ENCODE data around the gene CLCN1. TPM values are rescaled to one million over a fixed set of nuclear protein-coding genes. Genes with fewer than 3 reads are reported as not detected.

The CLCN1 gene
- total and polyA plus RNA-seq, 2 of the 4 experiments (the other 2 are of a cell fraction) = not detected

- in situ Hi-C loops (cut with MboI; ENCODE audit: low sequenced_read_pairs) (no loop called here), intact Hi-C loops (cut with micrococcal nuclease) (no loop called here), dilution Hi-C loops (cut with HindIII; ENCODE audit: low sequenced_read_pairs, unreplicated experiment) (no loop called here)
- no CpG with 5 or more reads among the region's 9 CpGs for WGBS, 2 experiments (ENCODE audit: extremely low coverage in 2 of 2, insufficient read length in 1 of 2)
- Histone ChIP-seq H3K4ac (ENCODE audit: low read depth, low read length) (no peak overlapping the region), H4K91ac (ENCODE audit: insufficient read depth, low read depth, low read length) (no peak overlapping the region), H3K36me3 (ENCODE audit: control insufficient read depth, insufficient read depth, low read length) (no peaks in the 10 kb centered on the region), H2BK20ac (ENCODE audit: low read depth, low read length) (no peak overlapping the region), H3K9ac (ENCODE audit: low read depth, low read length) (no peak overlapping the region), H3K23ac (ENCODE audit: low read depth, low read length) (no peak overlapping the region), H2AK5ac (ENCODE audit: low read depth, low read length) (no peak overlapping the region), H2AK9ac (replicated peaks; ENCODE audit: low read depth, low read length, poor library complexity) (no peak overlapping the region), H3K18ac (ENCODE audit: low read depth, low read length) (no peak overlapping the region), H3K79me1 (ENCODE audit: low read depth in 1 of 2, low read length in 2 of 2) (no peaks in the 10 kb centered on the region), H3K9me1 (ENCODE audit: insufficient read depth, low read length) (no peaks in the 10 kb centered on the region; the same call in 1 of the 2 replicates), H3K4me3 (ENCODE audit: insufficient read depth, low read depth, low read length) (no peak overlapping the region), H3K4me1 (ENCODE audit: control insufficient read depth, insufficient read depth, low read length) (no peaks in the 10 kb centered on the region), H3K9me3 (ENCODE audit: control insufficient read depth, insufficient read depth, low read length) (no peaks in the 10 kb centered on the region), H2BK15ac (ENCODE audit: low read depth, low read length) (no peak overlapping the region), H3K4me2 (ENCODE audit: low read depth, low read length) (no peak overlapping the region), H3K27me3 (ENCODE audit: control insufficient read depth, insufficient read depth, low read length) (peaks cover 36% of the 10 kb centered on the region), H4K20me1 (ENCODE audit: insufficient read depth, low read length) (no peaks in the 10 kb centered on the region), H2BK5ac (ENCODE audit: low read depth, low read length, poor library complexity, severe bottlenecking) (no peak overlapping the region), H3K27ac (ENCODE audit: insufficient read depth, low read length) (no peak overlapping the region), H4K5ac (ENCODE audit: low read depth, low read length) (no peak overlapping the region), H3K56ac (ENCODE audit: extremely low read depth, insufficient read depth, low read length) (no peak overlapping the region), H3K14ac (replicated peaks; ENCODE audit: low read depth, low read length) (no peak overlapping the region), H2BK120ac (ENCODE audit: low read depth, low read length) (no peak overlapping the region), H2AFZ (replicated peaks; ENCODE audit: low read length, poor library complexity) (no peak overlapping the region), H4K8ac (ENCODE audit: low read depth in 2 of 2, low read length in 2 of 2) (no peak overlapping the region)
- no peak for ATAC-seq (ENCODE audit: low read depth)
- BruUV-seq (replicated peaks) = no TSS peak
- no peak for TF ChIP-seq FOS (IDR thresholded peaks at IDR 0.05; ENCODE audit: low read depth, low read length)
- no peak for TF ChIP-seq MAZ (IDR thresholded peaks at IDR 0.05; ENCODE audit: borderline replicate concordance, low read depth, low read length)
- TF ChIP-seq ELK1 (IDR thresholded peaks at IDR 0.05; ENCODE audit: borderline replicate concordance, low read depth, low read length) = no peak
- TF ChIP-seq RCOR1 (IDR thresholded peaks at IDR 0.05; ENCODE audit: insufficient replicate concordance, low read length) = no peak
- TF ChIP-seq MXI1 (IDR thresholded peaks at IDR 0.05; ENCODE audit: borderline replicate concordance, low read depth, low read length) = no peak
- TF ChIP-seq RAD21 (IDR thresholded peaks at IDR 0.05; ENCODE audit: low read length) = no peak
- TF ChIP-seq, protein P1, sequence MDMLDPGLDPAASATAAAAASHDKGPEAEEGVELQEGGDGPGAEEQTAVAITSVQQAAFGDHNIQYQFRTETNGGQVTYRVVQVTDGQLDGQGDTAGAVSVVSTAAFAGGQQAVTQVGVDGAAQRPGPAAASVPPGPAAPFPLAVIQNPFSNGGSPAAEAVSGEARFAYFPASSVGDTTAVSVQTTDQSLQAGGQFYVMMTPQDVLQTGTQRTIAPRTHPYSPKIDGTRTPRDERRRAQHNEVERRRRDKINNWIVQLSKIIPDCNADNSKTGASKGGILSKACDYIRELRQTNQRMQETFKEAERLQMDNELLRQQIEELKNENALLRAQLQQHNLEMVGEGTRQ (IDR thresholded peaks at IDR 0.05; ENCODE audit: low read depth, low read length) = no peak
- TF ChIP-seq SMC3 (IDR thresholded peaks at IDR 0.05; ENCODE audit: low read depth, low read length) = no peak
- no peak for TF ChIP-seq CHD1 (IDR thresholded peaks at IDR 0.05; ENCODE audit: low read depth, low read length)
- CTCF ChIA-PET = no interaction called here
- POLR2A ChIA-PET (ENCODE audit: unreplicated experiment) = no interaction called here
- DNase-seq = no peak
Observed at GRCh38 chr7:143351574-143351973, 35.7 kb downstream of the CLCN1 start.

All from IMR-90 (cell line).